Raji (cell line): ENCODE measurements around the gene SEMA4D.
A peak's percentile ranks its signal among the peaks of the same experiment; 100 is the strongest.

Experiments used
- POLR2A ChIP-seq: IDR thresholded peaks from 2 replicates; pipeline ENCODE4 v1.6.1; 2011; ENCODE audit warnings: low read depth, low read length, control low read depth; ENCODE audit not compliant: insufficient read depth

SEMA4D gene

GRCh38 chr9:89431930-89432725 is 65.8 kb downstream of the SEMA4D start:
- TF ChIP-seq POLR2A, result no peak

GRCh38 chr9:89430995-89431394 is 66.9 kb downstream of the SEMA4D start:
- no peak for TF ChIP-seq POLR2A

GRCh38 chr9:89428901-89429890 is 68.7 kb downstream of the SEMA4D start:
- 0 out of 2 replicates have a peak, but pooled peaks have one; percentile 18 for TF ChIP-seq POLR2A

GRCh38 chr9:89428222-89428761 is 69.6 kb downstream of the SEMA4D start:
- TF ChIP-seq POLR2A, result no peak

GRCh38 chr9:89427621-89428221 is 70.2 kb downstream of the SEMA4D start:
- TF ChIP-seq POLR2A, result no peak

GRCh38 chr9:89426384-89426961 is 71.4 kb downstream of the SEMA4D start:
- 0 out of 2 replicates have a peak, but pooled peaks have one; percentile 26 for TF ChIP-seq POLR2A

- TF ChIP-seq POLR2A, result no peak
Measured at GRCh38 chr9:89425921-89426383, 72.0 kb downstream of the SEMA4D start.

- TF ChIP-seq POLR2A, result no peak
Measured at GRCh38 chr9:89425024-89425805, 72.7 kb downstream of the SEMA4D start.

GRCh38 chr9:89422151-89422975 is 75.5 kb downstream of the SEMA4D start:
- no peak for TF ChIP-seq POLR2A

GRCh38 chr9:89421595-89421994 is 76.3 kb downstream of the SEMA4D start:
- TF ChIP-seq POLR2A, result no peak

GRCh38 chr9:89420397-89421178 is 77.3 kb downstream of the SEMA4D start:
- TF ChIP-seq POLR2A, result no peak

GRCh38 chr9:89419978-89420394 is 77.9 kb downstream of the SEMA4D start:
- TF ChIP-seq POLR2A, result no peak
